Thymus (tissue), 11 donors: ENCODE data around the gene SESN3. TPM values are rescaled to one million over a fixed set of nuclear protein-coding genes. Genes with fewer than 3 reads are reported as not detected.

Source experiments
- DNase-seq, 9 donors: peaks; one replicate each; pipeline ENCODE4 v3.0.0-alpha.2; 2013; ENCODE audit warnings: low spot score in 9 of 9, low read depth in 6 of 9, missing footprints in 1 of 9
- H3K27ac ChIP-seq, 2 donors: one replicate each; pipeline ENCODE4 v1.5.1; 2013; ENCODE audit warnings: control low read depth in 1 of 2, low read depth in 1 of 2, low read length in 1 of 2, mild to moderate bottlenecking in 1 of 2, moderate library complexity in 1 of 2
- H3K27me3 ChIP-seq, 2 donors: one replicate each; pipeline ENCODE4 v1.5.1; 2013; ENCODE audit warnings: low read length in 1 of 2; ENCODE audit not compliant: control insufficient read depth in 2 of 2, insufficient read depth in 1 of 2
- H3K36me3 ChIP-seq, 2 donors: one replicate each; pipeline ENCODE4 v1.5.1; 2013; ENCODE audit warnings: low read length in 1 of 2, mild to moderate bottlenecking in 1 of 2, moderate library complexity in 1 of 2; ENCODE audit not compliant: control insufficient read depth in 2 of 2, insufficient read depth in 2 of 2
- H3K4me1 ChIP-seq, 2 donors: one replicate each; pipeline ENCODE4 v1.5.1; 2013; ENCODE audit warnings: low read length in 2 of 2; ENCODE audit not compliant: control insufficient read depth in 2 of 2, insufficient read depth in 2 of 2
- H3K4me3 ChIP-seq, 2 donors: one replicate each; pipeline ENCODE4 v1.5.1; 2013; ENCODE audit warnings: low read length in 2 of 2, control low read depth in 1 of 2, mild to moderate bottlenecking in 1 of 2
- H3K9me3 ChIP-seq, 2 donors: one replicate each; pipeline ENCODE4 v1.5.1; 2013; ENCODE audit warnings: low read length in 1 of 2, mild to moderate bottlenecking in 1 of 2; ENCODE audit not compliant: control insufficient read depth in 2 of 2, insufficient read depth in 1 of 2
- WGBS: extraction: QIAGEN DNeasy Blood & Tissue Kit; methylation state at CpG from one replicate; pipeline ENCODE4 v1.1.7; 2013; 5-methylcytosine and 5-hydroxymethylcytosine counted together
- polyA plus RNA-seq: library from polyadenylated mRNA; stranded (reverse); fragments of 200-250 nt; gene quantifications from one replicate; pipeline ENCODE4 v1.2.3, GENCODE V29; 2013
- total RNA-seq: library from RNA; stranded (reverse); fragments of 120-200 nt; gene quantifications from one replicate; pipeline ENCODE4 v1.2.4, GENCODE V29; 2013
- donor health status: healthy.

The SESN3 gene
- total and polyA plus RNA-seq, 2 donors, result 18.8 to 24.1 TPM

DNA sequence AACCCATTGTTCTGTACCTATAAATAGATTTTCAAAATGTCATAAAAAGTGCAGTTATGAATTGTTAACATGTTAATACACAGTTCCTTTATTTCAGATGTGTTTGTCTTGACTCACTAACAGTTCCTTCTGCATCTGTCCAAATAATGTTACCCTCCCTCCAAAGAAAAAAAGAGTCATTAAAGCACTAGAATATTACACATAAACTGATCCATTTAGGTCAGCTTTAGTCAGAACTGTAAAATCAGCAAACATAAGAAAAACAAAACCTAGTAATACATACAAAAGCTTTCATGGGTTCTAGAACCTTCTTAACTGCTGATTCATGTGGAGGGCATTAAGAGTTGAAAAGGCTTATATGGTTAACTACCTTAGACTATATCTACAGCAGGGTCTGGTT is 65.4 kb downstream of the SESN3 start:
- Histone ChIP-seq H3K4me1 (no peaks in the 10 kb centered on the region), H3K27ac (no peak overlapping the region), H3K4me3 (no peak overlapping the region), H3K36me3 (peaks cover 0 to 6% of the 10 kb centered on the region in 2 donors), H3K27me3 (no peaks in the 10 kb centered on the region), H3K9me3 (no peaks in the 10 kb centered on the region)
- no peak for DNase-seq

DNA sequence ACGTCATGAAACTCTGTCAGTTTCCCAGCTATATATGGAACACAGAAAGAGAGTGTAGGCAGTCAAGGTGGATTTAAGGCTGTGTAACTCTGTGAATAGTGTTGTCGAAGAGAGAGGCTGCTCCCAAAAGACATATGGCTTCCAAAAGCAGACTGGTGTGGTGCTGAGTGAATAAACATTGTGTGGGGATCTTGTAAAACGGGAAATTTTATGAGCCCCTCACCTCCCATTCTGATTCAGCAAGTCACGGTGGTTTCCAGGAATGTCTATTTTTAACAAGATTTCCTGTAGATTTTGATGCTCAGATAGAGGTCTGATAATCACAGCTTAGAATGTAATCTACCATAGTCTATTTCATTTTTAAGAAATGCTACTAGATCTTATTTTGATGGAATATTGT is 67.9 kb downstream of the SESN3 start:
- no peaks in the 10 kb centered on the region for H3K9me3 ChIP-seq
- no peak for DNase-seq
- 22% methylated on average over 4 of the region's 4 CpGs for WGBS
- no peaks in the 10 kb centered on the region for H3K4me1 ChIP-seq
- no peaks in the 10 kb centered on the region for H3K36me3 ChIP-seq
- H3K4me3 ChIP-seq, result no peak overlapping the region
- no peaks in the 10 kb centered on the region for H3K27me3 ChIP-seq
- no peak overlapping the region for H3K27ac ChIP-seq

DNA sequence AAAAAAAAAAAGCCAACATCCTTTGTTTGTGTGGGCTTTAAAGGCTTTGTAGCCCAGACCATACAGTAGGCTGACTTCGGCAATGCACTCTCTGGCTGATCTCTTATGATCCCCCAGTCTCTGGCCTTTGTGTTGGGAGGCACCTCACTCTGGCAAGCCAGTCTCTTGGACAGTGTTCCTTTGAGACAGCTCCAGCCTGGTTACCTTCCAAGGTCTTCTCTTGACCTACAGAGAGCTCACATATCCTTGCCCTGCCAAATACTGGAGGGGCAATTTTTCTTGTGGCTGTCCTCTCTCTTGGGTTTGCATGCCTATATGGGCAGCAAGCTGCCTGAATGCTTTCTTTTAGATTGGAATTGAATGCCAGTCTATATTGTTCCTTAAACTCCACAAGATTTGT is 69.8 kb downstream of the SESN3 start:
- WGBS, result 96% methylated on average over 1 of the region's 1 CpG
- H3K9me3 ChIP-seq, result no peaks in the 10 kb centered on the region
- H3K36me3 ChIP-seq, result no peaks in the 10 kb centered on the region
- no peak for DNase-seq
- H3K27me3 ChIP-seq, result no peaks in the 10 kb centered on the region
- no peak overlapping the region for H3K4me3 ChIP-seq
- H3K4me1 ChIP-seq, result no peaks in the 10 kb centered on the region
- no peak overlapping the region for H3K27ac ChIP-seq

DNA sequence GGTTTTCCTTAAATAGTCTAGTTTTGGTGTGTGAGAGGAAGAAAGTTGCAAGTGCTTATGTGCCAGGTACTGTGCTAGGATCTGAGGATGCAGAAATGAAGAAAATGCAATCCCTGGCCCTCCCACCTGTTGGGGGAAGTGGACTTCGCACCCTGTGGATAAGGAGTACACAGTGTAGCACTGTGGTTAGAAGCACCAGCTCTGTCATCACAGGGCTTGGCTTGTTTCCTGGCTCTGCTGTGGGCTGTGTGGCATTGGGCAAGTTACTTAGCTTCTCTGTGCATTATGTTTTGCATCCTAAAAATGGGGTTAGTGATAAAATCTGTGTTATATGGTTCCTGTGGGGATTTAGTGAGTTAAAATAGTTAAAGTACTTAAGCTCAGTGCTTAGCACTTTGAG is 73.2 kb downstream of the SESN3 start:
- no peak for DNase-seq
- Histone ChIP-seq H3K4me3 (no peak overlapping the region), H3K27me3 (no peaks in the 10 kb centered on the region), H3K36me3 (no peaks in the 10 kb centered on the region), H3K9me3 (no peaks in the 10 kb centered on the region), H3K27ac (peak overlapping the region in 1 of 2 donors; percentile 59), H3K4me1 (peaks cover 0 to 12% of the 10 kb centered on the region in 2 donors)
- WGBS, result 87% methylated on average over 1 of the region's 1 CpG

DNA sequence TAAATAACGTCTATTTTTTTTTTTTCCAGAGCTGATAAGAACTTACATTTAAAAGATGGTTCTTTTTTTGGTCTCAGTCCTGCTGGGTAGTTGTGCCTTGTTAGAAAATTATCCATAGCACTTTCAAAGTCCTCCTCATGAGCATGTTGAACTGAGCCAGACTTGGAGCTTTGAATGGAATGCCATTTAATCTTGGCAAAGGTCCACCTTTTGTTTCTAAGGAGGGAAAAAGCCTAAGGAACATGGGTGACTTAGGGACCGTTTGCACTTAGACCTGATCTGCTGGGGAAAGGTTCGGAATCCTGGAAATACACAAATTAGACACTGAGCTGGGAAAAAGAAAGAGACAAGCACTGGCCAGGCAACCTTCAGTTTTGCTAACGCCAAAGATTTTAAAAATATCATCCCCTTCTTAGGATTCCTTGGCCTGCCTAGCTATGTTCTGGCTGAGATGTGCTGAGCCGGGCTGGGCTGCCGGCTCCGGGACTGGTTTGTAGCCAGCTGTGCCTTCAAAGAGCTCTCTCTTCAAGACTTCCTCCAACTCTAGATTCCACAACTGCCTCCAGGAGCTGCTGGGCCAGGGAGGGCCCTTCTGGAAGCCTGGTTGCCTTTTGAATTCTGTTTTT is 74.0 kb downstream of the SESN3 start:
- Histone ChIP-seq H3K4me3 (no peak overlapping the region), H3K27me3 (no peaks in the 10 kb centered on the region), H3K4me1 (peaks cover under 1 to 14% of the 10 kb centered on the region in 2 donors), H3K36me3 (no peaks in the 10 kb centered on the region), H3K27ac (peak overlapping the region in 1 of 2 donors; percentile 33), H3K9me3 (no peaks in the 10 kb centered on the region)
- 94% methylated on average over 7 of the region's 7 CpGs for WGBS
- no peak for DNase-seq

DNA sequence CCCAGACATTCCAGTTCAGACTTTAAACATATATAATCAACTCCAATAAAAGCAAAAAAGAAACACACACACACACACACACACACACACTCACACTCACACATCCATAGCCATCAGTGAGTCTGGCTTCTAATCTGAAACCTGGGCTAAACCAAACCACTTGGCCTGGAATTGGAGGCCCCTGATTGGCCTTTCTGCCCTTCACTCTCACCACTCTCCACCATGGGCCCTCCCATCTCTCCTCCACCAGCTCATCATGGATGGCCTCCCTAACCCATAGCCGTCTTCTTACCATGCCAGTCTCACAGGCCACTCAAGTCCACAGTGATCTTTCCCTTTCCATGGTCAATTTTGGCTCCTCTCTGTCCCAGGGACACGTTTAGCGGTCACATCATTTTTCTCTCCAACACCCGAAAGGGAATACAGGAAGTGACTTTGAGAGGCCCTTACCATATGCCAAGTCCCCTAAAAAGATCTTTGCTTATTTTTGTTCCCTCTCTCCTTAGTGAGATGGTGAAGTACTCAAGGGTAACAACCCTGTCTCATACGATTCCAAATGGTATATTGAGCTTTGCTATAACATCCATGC is 74.8 kb downstream of the SESN3 start:
- WGBS, result 80% methylated on average over 5 of the region's 5 CpGs
- no peaks in the 10 kb centered on the region for H3K36me3 ChIP-seq
- no peak overlapping the region for H3K4me3 ChIP-seq
- peaks cover 6 to 14% of the 10 kb centered on the region in 2 donors for H3K4me1 ChIP-seq
- no peaks in the 10 kb centered on the region for H3K27me3 ChIP-seq
- no peaks in the 10 kb centered on the region for H3K9me3 ChIP-seq
- no peak overlapping the region for H3K27ac ChIP-seq
- no peak for DNase-seq

DNA sequence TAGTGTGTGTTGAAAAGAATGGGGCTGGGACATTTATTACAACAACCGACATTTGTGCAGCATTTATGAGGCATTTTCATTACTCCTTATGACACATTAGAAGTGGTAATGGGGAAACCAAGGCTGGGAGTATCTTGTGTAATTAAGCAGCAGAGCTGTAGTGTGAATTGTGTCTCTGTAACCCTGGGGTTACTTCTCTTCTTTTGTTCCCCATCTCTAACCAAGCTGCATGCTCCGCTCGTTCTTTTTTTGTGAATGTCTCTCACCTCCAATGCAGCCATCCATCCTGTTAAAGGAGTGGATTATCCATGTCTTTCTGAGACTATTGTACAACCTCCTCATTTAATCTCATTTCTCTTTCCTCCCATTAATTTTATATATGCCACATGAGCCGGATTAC is 75.6 kb downstream of the SESN3 start:
- H3K27ac ChIP-seq, result no peak overlapping the region
- H3K36me3 ChIP-seq, result no peaks in the 10 kb centered on the region
- peaks cover 14% of the 10 kb centered on the region in 2 donors for H3K4me1 ChIP-seq
- no peak overlapping the region for H3K4me3 ChIP-seq
- H3K9me3 ChIP-seq, result no peaks in the 10 kb centered on the region
- H3K27me3 ChIP-seq, result peaks cover 0 to 8% of the 10 kb centered on the region in 2 donors
- WGBS, result 97% methylated on average over 4 of the region's 4 CpGs
- DNase-seq, result no peak

GRCh38 chr11:95154514-95154913 is 76.5 kb downstream of the SESN3 start:
- peaks cover 14 to 23% of the 10 kb centered on the region in 2 donors for H3K4me1 ChIP-seq

GRCh38 chr11:95153857-95154246 is 77.2 kb downstream of the SESN3 start:
- Histone ChIP-seq H3K4me3 (no peak overlapping the region), H3K36me3 (no peaks in the 10 kb centered on the region), H3K9me3 (peaks cover 0 to 3% of the 10 kb centered on the region in 2 donors), H3K4me1 (peaks cover 14 to 23% of the 10 kb centered on the region in 2 donors), H3K27me3 (peaks cover 3 to 17% of the 10 kb centered on the region in 2 donors), H3K27ac (no peak overlapping the region)
- WGBS, result 89% methylated on average over 1 of the region's 1 CpG
- DNase-seq, result no peak

More at GRCh38 chr11:95154514-95154913, 76.5 kb downstream of the SESN3 start:
- Histone ChIP-seq H3K9me3 (peaks cover 0 to 3% of the 10 kb centered on the region in 2 donors), H3K27ac (no peak overlapping the region), H3K27me3 (peaks cover 3 to 17% of the 10 kb centered on the region in 2 donors), H3K36me3 (no peaks in the 10 kb centered on the region), H3K4me3 (no peak overlapping the region)
- DNase-seq, result peak in 8 of 9 donors; percentile 32 to 83 (median 58)
